Stimulated activated CD4-positive, alpha-beta T cell treated with anti-CD3 and anti-CD28 coated beads, Interleukin-4, amount 100 ng/mL, for 48 hours (primary cell): ENCODE data around the gene TCF12.
"Not testable (repeated sequence)": the region's sequence is repeated elsewhere in the genome, so short reads cannot be mapped to it uniquely, and the experiment has no call there.

ENCODE experiments used
- DNase-seq, 2 donors: peaks; one replicate each; pipeline ENCODE4 v3.0.0-alpha.2; 2020; ENCODE audit warnings: low read depth in 2 of 2

The TCF12 gene

GRCh38 chr15:56978898-56979662 is 60.6 kb downstream of the TCF12 start:
- no peak for DNase-seq

GRCh38 chr15:56980473-56980872 is 62.0 kb downstream of the TCF12 start:
- DNase-seq: no peak

GRCh38 chr15:56981160-56981559 is 62.7 kb downstream of the TCF12 start:
- no peak for DNase-seq

GRCh38 chr15:56982987-56983386 is 64.5 kb downstream of the TCF12 start:
- DNase-seq: no peak

- DNase-seq: no peak
These were observed 66.4 kb downstream of the TCF12 start for GRCh38 chr15:56984681-56985481.

- DNase-seq: no peak
These were observed 67.4 kb downstream of the TCF12 start for GRCh38 chr15:56985856-56986255.

GRCh38 chr15:56987286-56987685 is 68.8 kb downstream of the TCF12 start:
- no peak for DNase-seq

GRCh38 chr15:56988219-56988618 is 69.8 kb downstream of the TCF12 start:
- no peak for DNase-seq

GRCh38 chr15:56989411-56989924 is 71.0 kb downstream of the TCF12 start:
- no peak for DNase-seq

GRCh38 chr15:56991017-56991416 is 72.6 kb downstream of the TCF12 start:
- no peak for DNase-seq

- no peak for DNase-seq
These were observed 74.3 kb downstream of the TCF12 start for GRCh38 chr15:56992725-56993124.

- no peak for DNase-seq
These were observed 75.8 kb downstream of the TCF12 start for GRCh38 chr15:56994280-56994679.

- no peak for DNase-seq
These were observed 77.6 kb downstream of the TCF12 start for GRCh38 chr15:56996093-56996492.

- DNase-seq: no peak
These were observed 78.5 kb downstream of the TCF12 start for GRCh38 chr15:56996746-56997470.

- no peak for DNase-seq
These were observed 85.0 kb downstream of the TCF12 start for GRCh38 chr15:57003418-57003817.

GRCh38 chr15:57005244-57005643 is 86.8 kb downstream of the TCF12 start:
- no peak for DNase-seq

- DNase-seq: not testable (repeated sequence)
These were observed 89.4 kb downstream of the TCF12 start for GRCh38 chr15:57007797-57008196.

- DNase-seq: no peak
These were observed 92.3 kb downstream of the TCF12 start for GRCh38 chr15:57010724-57011123.

- DNase-seq: no peak
These were observed 94.1 kb downstream of the TCF12 start for GRCh38 chr15:57012556-57012955.

GRCh38 chr15:57014896-57015295 is 96.5 kb downstream of the TCF12 start:
- DNase-seq: not testable (repeated sequence)

GRCh38 chr15:57015360-57015759 is 96.9 kb downstream of the TCF12 start:
- DNase-seq: no peak

GRCh38 chr15:57015897-57016296 is 97.5 kb downstream of the TCF12 start:
- no peak for DNase-seq
